ENCODE measurements around the gene C1GALT1.
"Not testable (repeated sequence)": the region's sequence is repeated elsewhere in the genome, so short reads cannot be mapped to it uniquely, and the experiment has no call there.

C1GALT1 gene

GRCh38 chr7:7239346-7239745, 57.0 kb downstream of the C1GALT1 start:
- no peak for DNase-seq

GRCh38 chr7:7242899-7243298, 60.6 kb downstream of the C1GALT1 start:
- DNase-seq, result no peak

GRCh38 chr7:7245233-7245632, 62.9 kb downstream of the C1GALT1 start:
- DNase-seq, result not testable (repeated sequence)

GRCh38 chr7:7246223-7246622, 63.9 kb downstream of the C1GALT1 start:
- DNase-seq, result no peak

GRCh38 chr7:7247658-7248057, 65.3 kb downstream of the C1GALT1 start:
- no peak for DNase-seq

DNA sequence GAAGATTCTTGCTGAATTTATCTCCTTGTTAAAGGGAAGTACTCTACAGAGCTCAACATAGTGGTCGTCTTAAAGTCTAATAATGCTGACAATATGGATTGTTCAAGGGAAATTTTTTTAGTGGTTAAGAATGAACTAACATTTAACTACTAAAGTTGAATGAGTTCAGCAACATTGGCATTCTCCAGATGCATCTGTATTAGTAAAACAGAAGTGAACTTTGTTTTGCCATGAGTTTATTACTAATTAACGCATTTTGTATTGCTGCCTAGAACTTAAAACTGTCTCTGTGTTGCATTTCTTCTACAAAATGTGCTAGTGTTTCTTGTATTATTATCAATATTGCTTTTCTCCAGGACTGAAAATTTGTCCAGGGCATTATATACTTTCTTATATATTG, 67.5 kb downstream of the C1GALT1 start:
- DNase-seq, result no peak

- DNase-seq, result no peak
Observed at GRCh38 chr7:7251742-7252141, 69.4 kb downstream of the C1GALT1 start.

- DNase-seq, result no peak
Observed at GRCh38 chr7:7254319-7254718, 72.0 kb downstream of the C1GALT1 start.

DNA sequence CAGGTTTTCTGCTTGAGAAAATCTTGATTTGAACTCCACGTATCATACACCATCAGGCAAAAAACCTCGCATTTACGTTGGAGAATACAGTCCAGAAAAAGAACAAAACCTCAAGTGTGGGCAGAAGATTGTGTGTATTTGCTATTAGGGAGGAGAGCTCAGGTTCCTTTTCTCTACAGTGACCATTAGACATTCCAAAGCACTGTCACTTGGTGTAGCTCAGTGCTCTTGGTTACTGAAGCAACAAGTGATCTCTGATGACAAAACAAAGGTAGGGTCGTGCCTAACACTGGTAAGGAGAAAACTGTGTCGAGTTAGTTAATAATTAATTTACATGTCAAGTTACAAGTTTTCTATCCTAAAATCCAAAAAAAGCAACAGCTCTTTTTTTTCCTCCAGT, 72.6 kb downstream of the C1GALT1 start:
- no peak for DNase-seq

DNA sequence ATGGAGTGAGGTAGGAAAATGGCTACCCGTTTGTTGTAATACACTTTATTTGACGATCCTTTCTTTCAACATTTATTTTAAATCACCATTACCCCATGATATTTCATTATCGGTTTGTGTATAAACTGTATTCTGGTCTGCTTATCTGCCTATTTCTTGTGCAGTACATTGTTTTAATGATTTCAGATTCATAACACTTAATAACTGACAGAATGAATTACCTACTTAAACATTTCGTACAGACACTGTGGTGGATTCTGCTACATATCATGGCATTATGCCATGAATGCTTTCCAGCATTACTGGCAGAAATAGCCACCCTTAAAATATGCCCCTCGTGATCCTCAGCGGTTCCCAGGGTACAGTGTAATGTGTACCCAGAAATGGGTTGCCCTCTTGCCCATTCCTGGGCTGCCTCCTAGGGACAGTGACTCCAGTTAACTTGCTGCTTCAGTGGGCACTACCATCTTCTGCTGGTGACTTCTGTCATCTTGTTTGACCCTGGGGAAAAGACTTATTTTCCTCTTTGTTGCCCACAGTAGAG, 74.5 kb downstream of the C1GALT1 start:
- DNase-seq, result no peak

- no peak for DNase-seq
Observed at GRCh38 chr7:7257899-7258692, 75.8 kb downstream of the C1GALT1 start.

DNA sequence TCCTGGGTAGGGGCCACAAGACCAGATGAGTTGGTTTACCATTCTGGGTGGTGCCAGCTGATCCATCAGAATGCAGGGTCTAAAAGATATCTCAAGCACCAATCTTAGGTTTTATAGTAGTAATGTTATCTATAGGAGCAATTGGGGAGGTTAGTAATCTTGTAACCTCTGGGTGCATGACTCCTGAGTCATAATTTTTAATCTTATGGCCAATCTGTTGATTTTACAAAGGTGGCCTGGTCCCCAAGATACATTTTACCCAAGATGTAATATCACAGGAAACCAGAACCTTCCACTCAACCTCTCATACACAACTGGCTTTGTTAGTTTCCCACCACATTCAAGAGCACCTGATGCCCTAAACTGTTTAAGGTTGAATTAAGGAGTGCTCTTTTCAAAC, 79.5 kb downstream of the C1GALT1 start:
- DNase-seq, result no peak

DNA sequence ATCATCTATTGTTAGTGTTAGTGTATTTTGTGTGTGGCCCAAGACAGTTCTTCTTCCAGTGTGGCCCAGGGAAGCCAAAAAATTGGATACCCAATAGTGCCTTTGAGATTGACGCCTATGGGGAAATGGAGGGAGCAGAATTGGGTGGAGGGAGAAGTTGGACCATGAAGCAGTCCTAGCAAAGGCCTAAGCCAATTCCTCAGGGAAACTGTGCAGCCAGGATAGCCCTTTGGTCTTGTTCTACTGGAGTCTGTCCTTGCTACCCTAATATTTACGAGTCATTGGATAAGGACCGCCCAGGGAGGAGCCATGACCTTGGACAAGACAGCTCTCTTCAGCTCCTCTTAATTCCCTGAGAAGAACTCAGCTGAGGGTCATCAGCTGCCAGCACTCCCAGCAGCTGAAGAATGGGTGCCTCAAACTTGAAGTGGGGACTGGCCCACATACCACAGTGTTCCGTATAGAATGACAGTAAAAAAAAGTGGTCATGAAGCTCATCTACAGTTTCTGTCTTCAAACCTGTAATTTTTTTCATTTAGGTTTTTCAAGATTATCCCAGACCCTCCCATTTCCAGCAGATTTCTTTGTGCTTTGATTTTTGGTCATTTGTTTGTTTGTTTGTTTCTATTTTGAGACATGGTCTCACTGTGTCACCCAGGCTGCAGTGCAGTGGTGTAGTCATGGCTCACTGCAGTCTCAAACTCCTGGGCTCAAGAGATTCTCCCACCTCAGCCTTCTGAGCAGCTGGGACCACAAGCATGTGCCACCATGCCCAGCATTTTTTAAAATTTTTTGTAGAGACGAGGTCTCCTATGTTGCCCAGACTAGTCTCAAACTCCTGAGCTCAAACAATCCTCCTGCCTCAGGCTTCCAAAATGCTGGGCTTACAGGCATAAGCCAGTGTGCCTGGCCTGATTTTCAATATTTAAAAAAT, 81.2 kb downstream of the C1GALT1 start:
- no peak for DNase-seq

DNA sequence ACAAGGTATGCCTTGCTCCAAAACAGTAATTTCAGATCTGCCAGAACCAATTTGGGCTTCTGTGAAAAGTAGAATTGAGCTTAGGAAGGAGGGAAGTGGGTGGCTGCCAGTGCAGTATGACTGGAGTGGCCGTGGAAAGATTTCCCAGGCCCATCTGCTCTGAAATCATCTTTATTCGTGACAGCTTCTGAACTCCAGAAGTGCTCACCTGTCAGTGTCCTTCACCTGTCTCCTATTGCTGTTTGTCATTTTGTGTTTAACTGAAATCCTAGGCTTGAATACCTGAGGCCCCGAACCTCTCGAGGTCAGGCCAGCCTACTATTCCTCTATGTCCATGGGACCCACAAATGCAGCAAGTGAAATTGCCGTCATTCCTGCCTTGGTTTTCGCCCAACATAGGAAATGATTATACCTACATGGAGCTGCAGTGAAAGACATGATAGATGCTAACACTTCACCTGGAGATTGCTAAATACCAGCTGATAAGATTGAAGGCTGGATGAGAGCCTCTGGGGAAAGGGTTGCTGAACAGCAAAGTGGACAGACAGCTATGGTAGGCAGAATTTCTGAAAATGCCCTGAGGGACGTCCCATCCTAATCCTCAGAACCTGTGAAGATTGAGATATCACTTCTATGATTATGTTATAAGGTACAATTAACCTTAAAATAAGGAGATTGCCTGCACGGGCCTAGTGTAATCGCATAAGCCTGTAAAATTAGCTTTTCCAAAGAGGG, 82.1 kb downstream of the C1GALT1 start:
- DNase-seq, result no peak

DNA sequence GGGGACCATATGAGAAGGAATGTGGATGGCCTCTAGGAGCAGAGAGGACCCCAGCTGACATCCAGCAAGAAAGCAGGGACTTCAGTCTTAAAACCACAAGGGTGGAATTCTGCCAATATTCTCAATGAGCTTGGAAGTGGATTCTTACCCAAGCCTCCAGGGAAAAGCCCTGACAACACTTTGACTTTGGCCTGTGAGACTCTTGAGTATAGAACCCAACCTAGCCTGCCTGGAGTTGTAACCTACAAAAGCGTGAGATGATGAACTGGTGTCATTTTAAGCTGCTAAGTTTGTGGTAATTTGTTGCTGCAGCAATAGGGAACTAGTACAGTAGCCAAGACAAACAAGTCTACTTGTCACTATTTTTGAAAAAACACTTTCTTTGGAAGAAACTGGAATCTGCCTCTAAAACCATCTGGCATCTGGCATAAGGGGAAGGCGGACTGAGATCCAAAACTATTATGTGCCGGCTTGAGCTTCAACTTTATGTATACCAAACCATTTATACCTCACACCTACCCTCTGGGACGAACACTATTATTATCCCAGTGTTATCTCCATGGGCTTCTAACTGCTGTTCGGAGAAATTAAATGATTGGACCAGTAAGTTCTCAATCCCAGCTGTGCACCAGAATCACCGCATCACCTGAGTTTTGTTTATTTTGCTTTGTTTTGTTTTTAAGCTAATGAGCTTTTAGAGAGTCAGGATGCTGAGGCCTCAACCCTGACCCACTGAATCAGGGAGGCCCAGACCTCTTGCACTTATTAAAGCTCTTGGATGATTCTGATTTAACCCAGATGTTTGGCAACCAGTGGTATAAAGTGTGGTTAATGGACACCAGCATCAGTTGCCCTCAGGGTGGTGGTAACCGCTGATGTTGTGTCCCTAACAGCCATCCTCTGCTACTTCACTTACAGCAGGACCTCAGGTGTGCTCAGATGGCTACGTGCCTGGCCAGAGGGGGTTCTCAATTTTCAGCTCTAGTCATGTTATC, 83.0 kb downstream of the C1GALT1 start:
- no peak for DNase-seq

DNA sequence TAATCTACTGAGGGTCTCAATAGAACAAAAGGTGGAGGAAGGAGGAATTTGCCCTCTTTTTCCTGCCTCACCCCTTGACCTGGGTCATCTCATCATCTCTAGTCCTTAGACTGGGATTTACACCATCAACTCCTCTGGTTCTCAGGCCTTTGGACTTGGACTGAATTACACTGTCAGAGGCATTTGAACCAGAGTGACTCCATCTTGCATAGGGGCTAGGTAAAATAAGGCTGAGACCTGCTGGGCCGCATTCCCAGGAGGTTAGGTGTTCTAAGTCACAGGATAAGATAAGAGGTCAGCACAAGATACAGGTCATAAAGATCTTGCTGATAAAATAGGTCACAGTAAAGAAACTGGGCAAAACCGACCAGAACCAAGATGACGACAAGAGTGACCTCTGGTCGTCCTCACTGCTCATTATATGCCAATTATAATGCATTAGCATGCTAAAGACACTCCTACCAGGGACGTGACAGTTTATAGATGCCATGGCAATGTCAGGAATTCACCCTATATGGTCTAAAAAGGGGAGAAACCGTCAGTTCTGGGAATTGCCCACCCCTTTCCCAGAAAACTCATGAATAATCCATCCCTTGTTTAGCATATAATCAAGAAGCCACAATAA, 84.0 kb downstream of the C1GALT1 start:
- no peak for DNase-seq

- DNase-seq, result no peak
Observed at GRCh38 chr7:7271094-7271874, 88.9 kb downstream of the C1GALT1 start.

- DNase-seq, result no peak
Observed at GRCh38 chr7:7272294-7272693, 90.0 kb downstream of the C1GALT1 start.

- no peak for DNase-seq
Observed at GRCh38 chr7:7274782-7275181, 92.4 kb downstream of the C1GALT1 start.

DNA sequence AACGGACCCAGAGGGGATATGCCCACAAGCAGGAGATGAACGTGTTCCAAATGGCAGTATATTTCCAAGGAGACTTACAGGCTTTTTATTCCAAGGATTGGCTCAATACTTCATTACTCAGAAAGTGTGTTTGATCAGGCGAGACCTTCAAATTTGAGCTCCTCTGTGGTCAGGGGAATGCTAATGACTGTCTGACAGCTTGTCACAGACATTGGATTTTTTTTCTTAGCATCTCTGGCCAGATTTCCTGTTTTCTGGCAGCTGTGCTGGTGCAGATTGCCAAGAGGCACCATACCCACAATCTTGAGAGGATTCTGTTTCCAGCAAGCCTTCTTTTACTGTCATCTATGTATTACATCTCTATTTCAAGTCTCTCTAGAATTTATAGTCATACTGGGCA, 93.8 kb downstream of the C1GALT1 start:
- no peak for DNase-seq
